T-helper 22 cell (primary cell): ENCODE measurements around the gene TMPRSS11D.

Experiments used
- DNase-seq: peaks from one replicate; pipeline ENCODE4 v3.0.0-alpha.2; 2020; ENCODE audit warnings: low read depth

The TMPRSS11D gene

GRCh38 chr4:67883902-67884301 lies at the start of gene TMPRSS11D:
Gene TMPRSS11D, minus strand, starts transcription at chr4:67884002. Its CDS starts 69 bp downstream, at chr4:67883933.
- DNase-seq: no peak

GRCh38 chr4:67933038-67933437 lies 49.2 kb upstream of the TMPRSS11D start:
- no peak for DNase-seq

DNA sequence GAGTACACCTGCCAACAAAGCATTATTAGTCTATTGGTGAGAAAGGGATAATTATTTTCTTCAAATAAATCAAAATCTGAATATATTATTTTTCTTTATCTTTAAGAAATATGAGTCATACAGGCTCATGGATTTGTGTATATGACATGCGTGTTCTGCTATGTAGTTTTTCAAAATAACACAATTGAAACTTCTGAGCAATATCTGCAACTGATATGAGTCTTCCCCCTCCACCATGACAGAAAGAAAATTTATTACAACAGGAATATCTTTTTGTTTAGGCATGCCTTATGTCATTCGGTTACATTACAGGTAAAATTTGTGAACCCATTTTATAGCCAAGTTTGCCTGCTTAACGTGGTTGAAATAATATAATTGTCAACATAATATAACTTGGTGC lies 47.5 kb upstream of the TMPRSS11D start:
- DNase-seq: no peak

DNA sequence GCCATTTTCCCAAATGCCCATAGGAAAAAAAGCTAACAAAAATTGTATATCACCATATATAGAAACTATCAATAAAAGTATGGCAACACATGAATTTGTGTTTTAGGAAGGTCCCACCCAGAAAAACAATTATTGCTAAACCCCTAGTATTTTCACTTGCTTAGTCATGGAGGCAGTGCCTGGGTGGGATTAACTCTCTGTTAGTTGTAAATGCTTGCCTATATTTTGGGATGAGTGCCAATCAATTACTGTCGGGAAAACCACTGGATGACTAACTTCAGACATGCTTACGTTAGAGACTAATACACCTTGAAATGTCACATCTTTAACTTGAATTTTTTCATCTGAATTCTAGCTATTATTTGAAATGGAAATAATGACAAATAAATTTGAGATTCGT lies 45.6 kb upstream of the TMPRSS11D start:
- DNase-seq: no peak

DNA sequence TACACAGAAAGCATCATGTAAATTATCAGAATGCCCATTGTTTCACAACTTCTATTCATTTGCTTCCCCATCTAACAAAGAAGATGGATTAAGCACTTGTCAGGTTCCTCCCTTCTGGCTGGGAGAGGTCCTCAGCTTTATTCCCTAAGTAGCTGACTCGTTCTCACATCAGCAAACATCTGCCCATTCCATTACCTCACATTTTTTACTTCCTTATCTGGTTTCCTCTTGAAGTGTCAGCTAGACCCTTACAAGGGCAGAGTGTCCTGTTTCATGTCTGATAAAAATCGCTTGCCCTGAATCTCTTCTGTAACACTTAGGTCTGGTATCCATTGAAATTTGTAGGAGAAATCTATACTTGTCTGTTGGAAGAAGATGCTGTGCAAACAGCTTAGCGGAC lies 44.7 kb upstream of the TMPRSS11D start:
- DNase-seq: no peak

DNA sequence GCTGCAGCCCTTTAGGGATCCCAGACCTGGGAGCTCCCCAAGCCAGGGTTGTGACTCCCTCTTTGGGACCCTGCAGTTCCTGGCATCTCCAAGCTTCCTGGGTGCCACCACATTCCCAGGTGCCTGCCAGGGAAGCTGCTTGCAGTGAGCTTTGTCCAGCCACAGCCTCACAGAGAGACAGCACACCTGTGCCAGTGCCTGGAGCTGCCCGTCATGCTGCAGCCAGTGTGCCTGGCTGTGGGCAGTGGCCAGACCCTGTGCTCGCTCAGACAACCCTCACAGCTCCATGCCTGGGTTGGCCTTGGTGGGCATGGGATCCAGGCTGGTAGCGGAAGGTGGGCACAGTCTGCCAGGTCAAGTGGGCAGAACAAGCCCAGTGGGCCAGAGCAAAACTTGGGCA lies 43.4 kb upstream of the TMPRSS11D start:
- DNase-seq: no peak

DNA sequence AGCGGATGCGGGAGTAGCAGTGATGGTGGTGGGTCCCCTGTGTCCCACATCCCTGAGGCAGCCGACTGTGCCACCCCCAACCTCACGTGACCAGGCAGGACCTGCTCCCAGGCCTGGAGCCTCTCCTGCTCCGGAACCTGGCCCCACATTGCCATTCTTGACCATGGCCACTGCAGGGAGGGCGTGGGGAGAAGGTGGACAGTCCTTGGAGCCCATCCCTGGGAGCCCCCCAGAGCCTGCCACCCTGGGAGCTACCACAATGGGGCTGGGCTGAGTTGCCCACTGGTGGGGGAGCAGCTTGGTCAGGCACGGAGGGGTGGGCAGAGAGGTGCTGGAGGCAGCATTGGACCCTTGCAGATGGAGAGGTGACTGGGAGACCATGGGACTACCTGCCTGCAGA lies 42.7 kb upstream of the TMPRSS11D start:
- DNase-seq: no peak

GRCh38 chr4:67922697-67923096 lies 38.9 kb upstream of the TMPRSS11D start:
- DNase-seq: no peak

DNA sequence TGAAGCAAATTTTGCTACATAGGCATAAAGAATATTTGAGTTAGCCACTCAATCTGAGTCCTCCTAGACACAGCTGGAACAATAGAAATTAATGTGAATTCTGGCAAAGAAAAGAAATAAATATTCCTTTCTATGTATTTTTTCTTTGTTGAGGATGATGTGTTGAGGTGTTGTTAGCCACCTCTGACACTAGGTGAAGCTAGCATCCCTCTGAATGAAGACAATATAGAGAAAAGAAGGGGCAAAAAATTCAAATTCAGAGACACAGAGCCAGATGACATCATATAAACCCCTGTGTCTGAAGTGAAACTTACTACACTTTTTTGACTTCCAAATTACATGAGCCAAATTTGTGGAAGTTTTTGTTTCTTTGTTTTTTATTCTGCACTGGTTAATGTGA lies 34.6 kb upstream of the TMPRSS11D start:
- no peak for DNase-seq

- DNase-seq: no peak
Measured at GRCh38 chr4:67915400-67915966, 31.7 kb upstream of the TMPRSS11D start.

- no peak for DNase-seq
Measured at GRCh38 chr4:67912080-67912479, 28.3 kb upstream of the TMPRSS11D start.

DNA sequence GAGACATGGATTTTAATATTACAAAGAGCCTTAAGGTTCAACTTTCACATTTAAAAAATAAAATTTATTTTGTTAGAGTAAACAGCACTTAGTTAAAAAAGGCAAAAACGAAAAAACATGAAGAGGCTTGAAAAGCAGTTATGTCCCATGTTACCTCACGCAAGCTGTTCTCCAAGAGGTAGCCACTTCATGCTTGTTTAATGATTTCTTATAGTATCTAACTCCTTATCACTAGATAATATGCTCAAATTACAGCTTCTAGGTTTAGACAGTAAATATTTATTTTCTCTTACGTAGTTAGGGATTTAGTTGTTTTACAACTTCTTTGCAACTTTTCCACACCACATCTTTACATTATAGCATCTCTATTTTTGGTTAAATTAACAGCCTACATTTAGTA lies 27.8 kb upstream of the TMPRSS11D start:
- DNase-seq: no peak

DNA sequence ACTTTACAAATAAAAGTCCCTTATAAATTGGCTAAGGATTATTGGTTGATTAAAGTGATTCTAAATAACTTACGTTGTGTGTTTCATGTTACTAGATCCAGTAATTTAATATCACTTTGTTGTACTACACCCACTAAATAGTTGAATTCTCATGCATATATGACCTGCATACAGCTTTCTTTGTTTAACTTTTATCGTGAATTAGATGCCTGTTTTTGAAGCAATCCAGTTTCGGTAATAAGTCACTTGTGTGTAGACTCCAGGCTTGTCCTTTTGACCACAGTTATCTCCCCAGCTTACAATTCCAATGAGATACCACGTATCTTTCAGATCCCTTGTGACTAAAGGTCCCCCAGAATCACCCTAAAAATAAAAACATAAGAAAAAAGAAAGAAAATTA lies 27.3 kb upstream of the TMPRSS11D start:
- DNase-seq: no peak

- no peak for DNase-seq
Measured at GRCh38 chr4:67910585-67910905, 26.7 kb upstream of the TMPRSS11D start.

DNA sequence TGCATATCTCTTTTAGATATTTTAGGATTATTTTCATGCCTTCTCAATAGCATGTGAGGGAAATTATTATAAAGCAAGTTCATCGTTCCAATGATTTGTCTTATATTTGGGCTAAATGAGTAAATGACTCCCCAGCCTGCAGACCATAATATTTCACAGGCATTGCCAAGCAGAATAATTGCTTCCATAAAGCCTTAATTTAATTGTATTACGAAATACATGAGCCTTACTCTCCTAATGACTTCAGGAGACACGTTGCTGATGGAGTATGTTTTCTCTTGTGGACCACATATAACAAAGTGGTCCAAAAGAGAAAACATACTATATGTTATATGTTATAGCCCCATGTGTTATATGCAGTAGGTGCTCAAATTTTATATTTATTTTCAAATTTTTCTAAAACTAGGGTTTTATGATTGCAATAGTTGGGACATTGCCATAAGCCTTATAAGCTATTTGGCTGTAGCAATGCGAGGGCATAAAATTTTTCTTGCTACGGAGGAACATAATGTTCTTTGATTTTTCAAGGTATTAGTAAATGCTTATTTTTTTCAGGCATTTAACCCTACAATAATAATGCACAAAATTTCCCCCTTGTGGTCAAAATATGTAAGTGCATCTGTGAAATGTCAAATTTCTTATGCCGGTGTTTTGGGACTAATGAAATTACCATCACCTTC lies 26.2 kb upstream of the TMPRSS11D start:
- no peak for DNase-seq

DNA sequence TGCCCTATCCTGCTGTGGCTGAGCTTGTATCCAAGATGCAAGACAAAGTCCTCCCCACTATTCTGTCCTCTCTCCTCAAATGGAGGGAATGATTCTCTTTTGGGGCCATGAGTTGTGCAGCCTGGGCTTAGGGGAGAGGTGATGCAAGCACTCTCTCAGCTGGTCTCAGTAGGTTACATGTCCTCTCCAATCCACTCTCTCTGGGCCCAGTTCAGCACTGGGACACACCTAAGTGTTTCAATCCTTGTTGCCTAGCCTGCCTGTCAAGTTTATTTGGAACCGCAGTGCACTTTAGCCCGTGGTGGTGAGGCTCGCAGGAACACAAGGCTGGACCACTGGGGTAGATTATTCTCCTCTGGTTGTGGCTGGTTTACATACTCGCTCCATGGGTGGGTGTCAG lies 23.8 kb upstream of the TMPRSS11D start:
- DNase-seq: no peak

- no peak for DNase-seq
Measured at GRCh38 chr4:67899096-67899495, 15.3 kb upstream of the TMPRSS11D start.

GRCh38 chr4:67897686-67898085 lies 13.9 kb upstream of the TMPRSS11D start:
- DNase-seq: no peak

DNA sequence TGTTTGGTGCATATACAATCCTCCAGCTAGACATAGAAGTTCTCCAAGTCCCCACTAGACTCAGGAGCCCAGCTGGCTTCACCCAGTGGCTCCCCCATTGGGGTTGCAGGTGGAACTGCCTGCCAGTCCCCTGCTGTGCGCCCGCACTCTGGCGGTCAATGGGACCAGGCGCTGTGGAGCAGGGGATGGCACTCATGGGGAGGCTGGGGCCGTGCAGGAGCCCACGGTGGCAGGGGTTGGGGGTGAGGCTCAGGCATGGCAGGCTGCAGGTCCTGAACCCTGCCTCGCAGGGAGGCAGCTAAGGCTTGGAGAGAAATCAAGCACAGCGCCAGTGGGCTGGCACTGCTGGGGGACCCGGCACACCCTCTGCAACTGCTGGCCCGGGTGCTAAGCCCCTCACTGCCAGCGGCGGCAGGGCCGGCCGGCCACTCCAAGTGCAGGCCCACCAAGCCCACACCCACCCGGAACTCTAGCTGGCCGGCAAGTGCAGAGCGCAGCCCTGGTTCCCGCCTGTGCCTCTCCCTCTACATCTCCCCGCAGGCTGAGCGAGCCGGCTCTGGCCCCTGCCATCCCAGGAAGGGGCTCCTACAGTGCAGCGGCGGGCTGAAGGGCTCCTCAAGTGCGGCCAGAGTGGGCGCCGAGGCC lies 12.7 kb upstream of the TMPRSS11D start:
- DNase-seq: no peak

- no peak for DNase-seq
Measured at GRCh38 chr4:67894659-67895058, 10.9 kb upstream of the TMPRSS11D start.

GRCh38 chr4:67892905-67893304 lies 9.1 kb upstream of the TMPRSS11D start:
- DNase-seq: no peak

GRCh38 chr4:67892253-67892652 lies 8.5 kb upstream of the TMPRSS11D start:
- no peak for DNase-seq

- DNase-seq: no peak
Measured at GRCh38 chr4:67891645-67892044, 7.8 kb upstream of the TMPRSS11D start.

DNA sequence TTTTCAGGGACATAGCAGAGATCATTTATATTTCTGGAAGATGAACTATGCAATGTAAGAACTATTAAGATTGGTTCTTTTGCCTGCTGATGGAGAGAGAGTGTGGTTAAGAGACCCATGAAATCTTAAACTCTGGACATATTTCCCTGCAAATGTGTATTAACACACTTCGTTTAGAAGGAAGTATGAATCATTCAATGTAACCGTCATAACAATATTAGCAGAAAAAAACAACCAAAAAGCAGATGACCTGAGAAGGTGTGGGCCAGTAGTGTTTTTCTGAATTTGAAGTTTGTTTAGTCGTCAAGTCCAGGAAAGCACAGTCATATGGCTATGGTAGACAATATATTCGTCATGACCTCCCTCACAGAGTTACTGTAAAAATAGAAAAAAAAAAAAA lies 2.5 kb upstream of the TMPRSS11D start:
- DNase-seq: no peak
